HG03558 (cell line): ENCODE measurements around the gene KLF13.

Source experiments
- ATAC-seq: cut with Tn5 transposase; IDR thresholded peaks from one replicate; pipeline ENCODE4 v1.9.1; 2021; ENCODE audit warnings: moderate number of reproducible peaks; ENCODE audit not compliant: unreplicated experiment; ENCODE audit errors: extremely low read depth

Gene KLF13

GRCh38 chr15:31358957-31359701 lies 32.5 kb downstream of the KLF13 start:
- ATAC-seq = no peak

GRCh38 chr15:31359702-31360111 lies 33.1 kb downstream of the KLF13 start:
- no peak for ATAC-seq

GRCh38 chr15:31360158-31360561 lies 33.5 kb downstream of the KLF13 start:
- ATAC-seq = no peak

GRCh38 chr15:31360843-31361763 lies 34.5 kb downstream of the KLF13 start:
- no peak for ATAC-seq

GRCh38 chr15:31361764-31362515 lies 35.3 kb downstream of the KLF13 start:
- ATAC-seq = no peak

- ATAC-seq = no peak
Measured at GRCh38 chr15:31362886-31363285, 36.3 kb downstream of the KLF13 start.

GRCh38 chr15:31364301-31365031 lies 37.8 kb downstream of the KLF13 start:
- ATAC-seq = no peak

- no peak for ATAC-seq
Measured at GRCh38 chr15:31365032-31365654, 38.5 kb downstream of the KLF13 start.

- ATAC-seq = no peak
Measured at GRCh38 chr15:31365655-31366127, 39.1 kb downstream of the KLF13 start.

- ATAC-seq = no peak
Measured at GRCh38 chr15:31366169-31366734, 39.6 kb downstream of the KLF13 start.

- no peak for ATAC-seq
Measured at GRCh38 chr15:31367021-31367729, 40.5 kb downstream of the KLF13 start.

GRCh38 chr15:31367730-31368344 lies 41.2 kb downstream of the KLF13 start:
- no peak for ATAC-seq

- ATAC-seq = no peak
Measured at GRCh38 chr15:31369727-31370126, 43.1 kb downstream of the KLF13 start.

GRCh38 chr15:31371520-31372240 lies 45.0 kb downstream of the KLF13 start:
- ATAC-seq = no peak

- ATAC-seq = no peak
Measured at GRCh38 chr15:31372635-31373091, 46.0 kb downstream of the KLF13 start.

GRCh38 chr15:31373096-31373865 lies 46.6 kb downstream of the KLF13 start:
- ATAC-seq = no peak

GRCh38 chr15:31373970-31374369 lies 47.3 kb downstream of the KLF13 start:
- ATAC-seq = no peak
